ENCODE measurements around the gene UBL4A.

- no peak for TF ChIP-seq CTCF (IDR thresholded peaks at IDR 0.05)
- no peak for TF ChIP-seq POLR2A (IDR thresholded peaks at IDR 0.05)
Observed at GRCh38 chrX:154515090-154515965, 28.9 kb upstream of the UBL4A start.

Data from uterus (tissue), 2 donors.